ENCODE data around the gene PTPRF. TPM values are rescaled to one million over a fixed set of nuclear protein-coding genes. Genes with fewer than 3 reads are reported as not detected.

The PTPRF gene
- total RNA-seq, 2 donors from 2014 or later, result 182 to 292 TPM

GRCh38 chr1:43598622-43599021, 67.9 kb downstream of the PTPRF start:
- 95% methylated on average over 3 of the region's 11 CpGs for WGBS
- H3K36me3 ChIP-seq, result no peaks in the 10 kb centered on the region

GRCh38 chr1:43600033-43601020, 69.6 kb downstream of the PTPRF start:
- Histone ChIP-seq H3K4me3 (no peak overlapping the region), H3K36me3 (peaks cover 0 to 4% of the 10 kb centered on the region in 2 donors), H3K4me1 (replicated peaks) (no peaks in the 10 kb centered on the region), H3K9me3 (no peaks in the 10 kb centered on the region), H3K27ac (no peak overlapping the region), H3K27me3 (replicated peaks; ENCODE audit: insufficient read depth) (no peaks in the 10 kb centered on the region)
- WGBS, result 80% methylated on average over 18 of the region's 19 CpGs
- no peak for TF ChIP-seq POLR2AphosphoS5 (IDR thresholded peaks at IDR 0.05)
- TF ChIP-seq POLR2A (IDR thresholded peaks at IDR 0.05), result no peak
- TF ChIP-seq, protein P1, sequence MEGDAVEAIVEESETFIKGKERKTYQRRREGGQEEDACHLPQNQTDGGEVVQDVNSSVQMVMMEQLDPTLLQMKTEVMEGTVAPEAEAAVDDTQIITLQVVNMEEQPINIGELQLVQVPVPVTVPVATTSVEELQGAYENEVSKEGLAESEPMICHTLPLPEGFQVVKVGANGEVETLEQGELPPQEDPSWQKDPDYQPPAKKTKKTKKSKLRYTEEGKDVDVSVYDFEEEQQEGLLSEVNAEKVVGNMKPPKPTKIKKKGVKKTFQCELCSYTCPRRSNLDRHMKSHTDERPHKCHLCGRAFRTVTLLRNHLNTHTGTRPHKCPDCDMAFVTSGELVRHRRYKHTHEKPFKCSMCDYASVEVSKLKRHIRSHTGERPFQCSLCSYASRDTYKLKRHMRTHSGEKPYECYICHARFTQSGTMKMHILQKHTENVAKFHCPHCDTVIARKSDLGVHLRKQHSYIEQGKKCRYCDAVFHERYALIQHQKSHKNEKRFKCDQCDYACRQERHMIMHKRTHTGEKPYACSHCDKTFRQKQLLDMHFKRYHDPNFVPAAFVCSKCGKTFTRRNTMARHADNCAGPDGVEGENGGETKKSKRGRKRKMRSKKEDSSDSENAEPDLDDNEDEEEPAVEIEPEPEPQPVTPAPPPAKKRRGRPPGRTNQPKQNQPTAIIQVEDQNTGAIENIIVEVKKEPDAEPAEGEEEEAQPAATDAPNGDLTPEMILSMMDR (IDR thresholded peaks at IDR 0.05), result no peak
- intact Hi-C loops (cut with DNase I), result no loop called here
- DNase-seq (ENCODE audit: low spot score), result no peak

More at GRCh38 chr1:43598622-43599021, 67.9 kb downstream of the PTPRF start:
- H3K27me3 ChIP-seq (replicated peaks; ENCODE audit: insufficient read depth), result no peaks in the 10 kb centered on the region
- no peak overlapping the region for H3K27ac ChIP-seq
- intact Hi-C loops (cut with DNase I), result no loop called here
- H3K4me1 ChIP-seq (replicated peaks), result no peaks in the 10 kb centered on the region
- no peak overlapping the region for H3K4me3 ChIP-seq
- DNase-seq (ENCODE audit: low spot score), result no peak
- no peaks in the 10 kb centered on the region for H3K9me3 ChIP-seq
- TF ChIP-seq POLR2AphosphoS5 (IDR thresholded peaks at IDR 0.05) (no peak), POLR2A (IDR thresholded peaks at IDR 0.05) (no peak)
- TF ChIP-seq, protein P1 (IDR thresholded peaks at IDR 0.05), result no peak

DNA sequence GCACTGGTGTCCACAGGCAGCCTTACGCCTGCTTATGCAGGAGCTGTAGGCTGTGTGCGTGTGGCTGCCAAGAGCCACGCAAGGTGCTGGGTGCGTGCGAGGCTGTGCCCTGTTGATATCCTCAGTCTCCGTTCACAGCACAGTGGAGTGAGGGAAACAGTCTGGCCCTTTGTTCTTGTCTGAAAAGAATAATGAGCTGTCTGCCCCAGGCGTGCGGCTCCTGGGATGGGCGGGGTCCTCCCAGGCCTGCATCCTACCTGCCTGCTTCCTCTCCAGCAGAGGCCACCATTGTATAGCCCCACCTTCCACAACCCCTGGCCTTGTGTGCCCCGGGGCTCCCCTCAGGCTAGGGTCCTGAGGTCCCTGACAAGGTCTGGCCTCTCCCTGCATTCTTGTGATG, 72.3 kb downstream of the PTPRF start:
- Histone ChIP-seq H3K36me3 (peaks cover 10 to 15% of the 10 kb centered on the region in 2 donors), H3K4me3 (no peak overlapping the region), H3K4me1 (replicated peaks) (no peaks in the 10 kb centered on the region), H3K9me3 (no peaks in the 10 kb centered on the region), H3K27ac (no peak overlapping the region), H3K27me3 (replicated peaks; ENCODE audit: insufficient read depth) (no peaks in the 10 kb centered on the region)
- 72% methylated on average over 10 of the region's 10 CpGs for WGBS
- DNase-seq (ENCODE audit: low spot score), result no peak
- intact Hi-C loops (cut with DNase I), result no loop called here
- TF ChIP-seq, protein P1 (IDR thresholded peaks at IDR 0.05), result no peak
- TF ChIP-seq POLR2AphosphoS5 (IDR thresholded peaks at IDR 0.05), result no peak
- TF ChIP-seq POLR2A (IDR thresholded peaks at IDR 0.05), result no peak

DNA sequence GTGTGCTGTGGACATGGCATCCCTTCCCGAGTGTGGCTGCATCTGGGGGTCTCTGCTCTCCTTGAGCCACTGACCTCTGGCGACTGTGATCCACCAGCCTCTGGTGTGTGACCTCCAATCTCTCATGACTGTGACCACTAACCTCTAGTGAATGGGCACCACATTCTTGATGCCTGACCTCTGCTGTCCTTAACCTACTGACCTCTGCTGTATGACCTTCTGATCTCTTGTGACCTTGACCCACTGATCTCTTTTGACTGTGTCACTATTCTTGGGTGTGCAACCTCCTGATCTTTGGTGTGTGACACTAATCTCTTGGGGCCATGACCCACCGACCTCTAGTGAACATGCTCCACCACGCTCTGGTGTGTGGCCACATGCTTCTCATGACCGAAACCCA, 73.5 kb downstream of the PTPRF start:
- TF ChIP-seq POLR2AphosphoS5 (IDR thresholded peaks at IDR 0.05), result no peak
- TF ChIP-seq, protein P1 (IDR thresholded peaks at IDR 0.05), result no peak
- no peak for TF ChIP-seq POLR2A (IDR thresholded peaks at IDR 0.05)
- Histone ChIP-seq H3K9me3 (no peaks in the 10 kb centered on the region), H3K36me3 (peaks cover 10 to 15% of the 10 kb centered on the region in 2 donors), H3K4me1 (replicated peaks) (no peaks in the 10 kb centered on the region), H3K27ac (no peak overlapping the region), H3K27me3 (replicated peaks; ENCODE audit: insufficient read depth) (no peaks in the 10 kb centered on the region), H3K4me3 (no peak overlapping the region)
- intact Hi-C loops (cut with DNase I), result no loop called here
- DNase-seq (ENCODE audit: low spot score), result no peak
- WGBS, result 95% methylated on average over 5 of the region's 5 CpGs
